GM06990 (cell line): ENCODE measurements around the gene SPTA1.

Source experiments
- DNase-seq: peaks from one replicate; pipeline ENCODE4 v3.0.0-alpha.2; 2011; ENCODE audit not compliant: insufficient read length; ENCODE audit errors: extremely low read depth
- H3K27me3 ChIP-seq: replicated peaks from 2 replicates; pipeline ENCODE4 v1.6.0; 2011; ENCODE audit warnings: low read length; ENCODE audit not compliant: control insufficient read depth, insufficient read depth
- H3K36me3 ChIP-seq: 2 replicates; pipeline ENCODE4 v1.5.1; 2011; ENCODE audit warnings: low read length; ENCODE audit not compliant: control insufficient read depth, insufficient read depth
- H3K4me3 ChIP-seq: replicated peaks from 2 replicates; pipeline ENCODE4 v1.5.1; 2011; ENCODE audit warnings: low read depth, mild to moderate bottlenecking, control low read depth, low read length
- CTCF ChIP-seq: IDR thresholded peaks from 2 replicates; pipeline ENCODE4 v1.5.1; 2011; ENCODE audit warnings: low read length, control low read depth, mild to moderate bottlenecking, inconsistent platforms; ENCODE audit not compliant: insufficient read depth, poor library complexity, severe bottlenecking

Gene SPTA1

DNA sequence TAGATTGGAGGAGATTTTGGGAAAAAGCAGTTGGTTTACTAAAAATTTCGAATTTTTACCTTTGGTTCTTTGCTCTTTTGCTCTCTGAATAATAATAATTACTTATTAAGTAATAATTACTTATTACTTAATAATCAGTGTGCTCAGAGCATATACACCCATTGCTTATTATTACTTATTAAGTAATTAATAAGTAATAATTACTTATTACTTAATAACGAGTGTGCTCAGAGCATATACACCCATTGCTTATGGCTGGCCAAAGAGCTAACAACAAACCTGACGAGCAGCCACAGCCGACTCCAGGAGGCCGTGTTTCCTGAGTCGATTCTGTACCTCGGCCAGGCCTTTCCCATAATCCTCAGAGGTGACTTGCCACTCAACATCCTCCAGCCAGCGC is 20.5 kb downstream of the SPTA1 start:
- Histone ChIP-seq H3K4me3 (no peak overlapping the region), H3K27me3 (no peaks in the 10 kb centered on the region), H3K36me3 (no peaks in the 10 kb centered on the region)
- no peak for DNase-seq
- TF ChIP-seq CTCF, result no peak

DNA sequence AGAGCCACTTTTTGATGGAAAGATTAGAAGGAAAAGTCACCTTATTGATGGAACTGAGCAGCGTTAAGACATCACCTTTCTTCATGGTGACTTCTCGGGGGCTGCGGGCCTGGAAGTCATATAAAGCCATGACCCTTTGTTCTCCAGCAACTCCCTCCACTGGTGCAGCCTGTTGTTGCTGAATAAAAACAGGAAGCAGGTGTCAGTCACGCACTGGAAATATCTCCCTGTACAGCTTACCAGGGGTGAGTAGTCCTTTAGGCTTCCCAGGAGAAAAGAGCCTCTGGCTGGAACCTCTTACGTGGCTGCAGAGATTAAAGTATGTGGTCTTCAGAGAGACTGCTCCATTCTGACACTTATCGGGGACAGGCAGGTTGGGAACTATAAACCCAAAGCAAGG is 31.9 kb downstream of the SPTA1 start:
- no peak for TF ChIP-seq CTCF
- no peak overlapping the region for H3K4me3 ChIP-seq
- DNase-seq, result no peak
- H3K36me3 ChIP-seq, result no peaks in the 10 kb centered on the region
- no peaks in the 10 kb centered on the region for H3K27me3 ChIP-seq

- DNase-seq, result no peak
- H3K27me3 ChIP-seq, result no peaks in the 10 kb centered on the region
- no peak for TF ChIP-seq CTCF
- H3K36me3 ChIP-seq, result no peaks in the 10 kb centered on the region
- no peak overlapping the region for H3K4me3 ChIP-seq
Observed at GRCh38 chr1:158654086-158654485, 32.4 kb downstream of the SPTA1 start.

- H3K4me3 ChIP-seq, result no peak overlapping the region
Observed at GRCh38 chr1:158652721-158653334, 33.7 kb downstream of the SPTA1 start.

GRCh38 chr1:158649052-158649451 is 37.5 kb downstream of the SPTA1 start:
- no peak for DNase-seq
- Histone ChIP-seq H3K4me3 (no peak overlapping the region), H3K36me3 (no peaks in the 10 kb centered on the region), H3K27me3 (no peaks in the 10 kb centered on the region)
- peak; percentile 23 for TF ChIP-seq CTCF

More at GRCh38 chr1:158652721-158653334, 33.7 kb downstream of the SPTA1 start:
- no peak for TF ChIP-seq CTCF
- H3K27me3 ChIP-seq, result no peaks in the 10 kb centered on the region
- H3K36me3 ChIP-seq, result no peaks in the 10 kb centered on the region
- DNase-seq, result no peak

- no peak for TF ChIP-seq CTCF
Observed at GRCh38 chr1:158646465-158646864, 40.0 kb downstream of the SPTA1 start.

More at GRCh38 chr1:158646465-158646864, 40.0 kb downstream of the SPTA1 start:
- DNase-seq, result no peak
- no peaks in the 10 kb centered on the region for H3K27me3 ChIP-seq
- no peaks in the 10 kb centered on the region for H3K36me3 ChIP-seq
- no peak overlapping the region for H3K4me3 ChIP-seq
